ENCODE measurements around the gene SOD1.
"Not testable (repeated sequence)": the region's sequence is repeated elsewhere in the genome, so short reads cannot be mapped to it uniquely, and the experiment has no call there.

The SOD1 gene

GRCh38 chr21:31659536-31660258, at the start of gene SOD1:
TSS of gene SOD1 (plus strand) at chr21:31659693. CDS start at chr21:31659770, 77 bp downstream.
- peak; percentile 98 for DNase-seq

- DNase-seq = no peak
These were observed 48.0 kb upstream of the SOD1 start for GRCh38 chr21:31611445-31611844.

- DNase-seq = no peak
These were observed 46.4 kb upstream of the SOD1 start for GRCh38 chr21:31612894-31613785.

- no peak for DNase-seq
These were observed 44.8 kb upstream of the SOD1 start for GRCh38 chr21:31614705-31615104.

GRCh38 chr21:31616216-31616615, 43.3 kb upstream of the SOD1 start:
- peak; percentile 60 for DNase-seq

- DNase-seq = no peak
These were observed 40.6 kb upstream of the SOD1 start for GRCh38 chr21:31618696-31619430.

- no peak for DNase-seq
These were observed 37.1 kb upstream of the SOD1 start for GRCh38 chr21:31622397-31622796.

- DNase-seq = no peak
These were observed 35.8 kb upstream of the SOD1 start for GRCh38 chr21:31623664-31624063.

- no peak for DNase-seq
These were observed 35.3 kb upstream of the SOD1 start for GRCh38 chr21:31624181-31624580.

- DNase-seq = no peak
These were observed 34.5 kb upstream of the SOD1 start for GRCh38 chr21:31624961-31625491.

- DNase-seq = peak; percentile 39
These were observed 29.4 kb upstream of the SOD1 start for GRCh38 chr21:31629972-31630711.

- not testable (repeated sequence) for DNase-seq
These were observed 27.6 kb upstream of the SOD1 start for GRCh38 chr21:31631881-31632280.

GRCh38 chr21:31634993-31635392, 24.5 kb upstream of the SOD1 start:
- DNase-seq = no peak

GRCh38 chr21:31636874-31637273, 22.6 kb upstream of the SOD1 start:
- DNase-seq = no peak

- DNase-seq = no peak
These were observed 18.0 kb upstream of the SOD1 start for GRCh38 chr21:31641416-31641922.

- DNase-seq = no peak
These were observed 14.8 kb upstream of the SOD1 start for GRCh38 chr21:31644643-31645042.

GRCh38 chr21:31647650-31648049, 11.8 kb upstream of the SOD1 start:
- DNase-seq = no peak

- no peak for DNase-seq
These were observed 8.6 kb upstream of the SOD1 start for GRCh38 chr21:31650930-31651329.

- not testable (repeated sequence) for DNase-seq
These were observed 8.0 kb upstream of the SOD1 start for GRCh38 chr21:31651491-31651890.

GRCh38 chr21:31654340-31654739, 5.2 kb upstream of the SOD1 start:
- peak; percentile 78 for DNase-seq

- peak; percentile 36 for DNase-seq
These were observed 4.5 kb upstream of the SOD1 start for GRCh38 chr21:31654821-31655580.

All from NCI-H69 (cell line).